DND-41 (cell line): ENCODE results near the gene BCS1L.

Experiments
- ATAC-seq: fragments of 200-7000 bp; cut with Tn5 transposase; 3 replicates; pipeline ENCODE4 v1.9.1; 2021; ENCODE audit warnings: low read depth; ENCODE audit not compliant: insufficient read depth
- DNase-seq: peaks from one replicate; pipeline ENCODE4 v3.0.0-alpha.2; 2020
- H2AFZ ChIP-seq: 2 replicates; pipeline ENCODE4 v1.6.0; 2012; ENCODE audit warnings: low read depth, low read length
- H3K27ac ChIP-seq: 2 replicates; pipeline ENCODE4 v1.5.1; 2012; ENCODE audit warnings: low read length, inconsistent platforms
- H3K27me3 ChIP-seq: fragments of 200-600 bp; sonication (generic); 2 replicates; pipeline ENCODE4 v1.6.0; 2012; ENCODE audit warnings: low read length, mild to moderate bottlenecking, inconsistent platforms; ENCODE audit not compliant: insufficient read depth, poor library complexity
- H3K36me3 ChIP-seq: 2 replicates; pipeline ENCODE4 v1.5.1; 2012; ENCODE audit warnings: low read length, inconsistent platforms; ENCODE audit not compliant: insufficient read depth
- H3K4me1 ChIP-seq: 2 replicates; pipeline ENCODE4 v1.5.1; 2012; ENCODE audit warnings: mild to moderate bottlenecking, low read length; ENCODE audit not compliant: insufficient read depth
- H3K4me2 ChIP-seq: 2 replicates; pipeline ENCODE4 v1.6.0; 2012; ENCODE audit warnings: mild to moderate bottlenecking, moderate library complexity, low read length, inconsistent platforms; ENCODE audit not compliant: insufficient read depth
- H3K4me3 ChIP-seq, 2 experiments: fragments of 200-600 bp in 1 of 2; shearing (Covaris generic) in 1 of 2; 2 replicates each; pipeline ENCODE4 v1.5.1; 2012 to 2016; ENCODE audit warnings: inconsistent platforms in 2 of 2, low read length in 2 of 2, mild to moderate bottlenecking in 2 of 2, low read depth in 1 of 2, moderate library complexity in 1 of 2
- H3K79me2 ChIP-seq: 2 replicates; pipeline ENCODE4 v1.6.0; 2012; ENCODE audit warnings: low read length, inconsistent platforms; ENCODE audit not compliant: insufficient read depth
- H3K9ac ChIP-seq: 2 replicates; pipeline ENCODE4 v1.6.0; 2012; ENCODE audit warnings: low read depth, mild to moderate bottlenecking, inconsistent platforms, low read length, moderate library complexity
- H3K9me3 ChIP-seq: 2 replicates; pipeline ENCODE4 v1.5.1; 2012; ENCODE audit warnings: low read length, moderate library complexity, mild to moderate bottlenecking, inconsistent platforms; ENCODE audit not compliant: insufficient read depth, severe bottlenecking
- H4K20me1 ChIP-seq: 2 replicates; pipeline ENCODE4 v1.6.0; 2012; ENCODE audit warnings: low read length; ENCODE audit not compliant: insufficient read depth
- CTCF ChIP-seq: IDR thresholded peaks from 2 replicates; pipeline ENCODE4 v1.5.1; 2012; ENCODE audit warnings: borderline replicate concordance, low read length, moderate library complexity, mild to moderate bottlenecking; ENCODE audit not compliant: poor library complexity, severe bottlenecking; ENCODE audit errors: extremely low read depth
- EZH2 ChIP-seq: IDR thresholded peaks from 3 replicates; pipeline ENCODE4 v1.6.1; 2012; ENCODE audit warnings: borderline replicate concordance, low read depth, mild to moderate bottlenecking, moderate library complexity, low read length, inconsistent platforms; ENCODE audit not compliant: severe bottlenecking

Gene BCS1L

DNA sequence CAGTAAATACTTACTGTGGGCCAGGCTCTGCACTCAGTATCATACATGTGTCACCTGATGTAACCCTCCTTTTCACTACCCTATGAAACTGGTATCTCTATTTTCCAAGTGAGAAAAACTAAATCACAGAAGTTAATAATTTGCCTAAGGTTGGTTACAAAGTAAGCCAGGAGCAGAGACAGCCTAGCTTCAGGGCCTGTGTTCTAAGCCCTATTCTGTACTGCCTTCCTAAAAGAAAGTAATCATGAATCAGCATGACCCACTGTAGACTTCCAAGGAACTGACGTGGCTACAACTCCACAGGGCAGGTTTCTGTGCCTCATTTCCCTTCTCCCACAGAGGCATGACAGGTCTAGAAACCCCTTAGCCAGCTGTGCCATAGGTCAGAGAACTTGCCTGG, 14.4 kb upstream of the BCS1L start:
- no peak overlapping the region for H3K27ac ChIP-seq
- no peaks in the 10 kb centered on the region for H3K27me3 ChIP-seq
- H3K4me1 ChIP-seq, result no peaks in the 10 kb centered on the region
- peaks cover 21% of the 10 kb centered on the region for H4K20me1 ChIP-seq
- DNase-seq (no peak), ATAC-seq (no peak)
- TF ChIP-seq CTCF, result no peak
- TF ChIP-seq EZH2, result no peak
- H3K4me3 ChIP-seq, result no peak overlapping the region
- no peak overlapping the region for H3K4me2 ChIP-seq
- no peaks in the 10 kb centered on the region for H3K9me3 ChIP-seq
- H3K9ac ChIP-seq, result no peak overlapping the region
- peaks cover 85% of the 10 kb centered on the region for H3K36me3 ChIP-seq
- H2AFZ ChIP-seq, result no peak overlapping the region
- peaks cover 8% of the 10 kb centered on the region for H3K79me2 ChIP-seq

GRCh38 chr2:218648088-218648786, 11.2 kb upstream of the BCS1L start:
- Histone ChIP-seq H3K36me3 (peaks cover 90% of the 10 kb centered on the region), H3K9me3 (no peaks in the 10 kb centered on the region), H3K27ac (no peak overlapping the region), H3K27me3 (no peaks in the 10 kb centered on the region), H2AFZ (no peak overlapping the region), H4K20me1 (peaks cover 30% of the 10 kb centered on the region), H3K4me1 (no peaks in the 10 kb centered on the region), H3K4me3 (no peak overlapping the region), H3K9ac (no peak overlapping the region), H3K4me2 (no peak overlapping the region), H3K79me2 (peaks cover 8% of the 10 kb centered on the region)
- TF ChIP-seq EZH2 (no peak), CTCF (peak; percentile 96)
- DNase-seq (peak; percentile 65), ATAC-seq (peak; percentile 89)

GRCh38 chr2:218648787-218649100, 10.7 kb upstream of the BCS1L start:
- Histone ChIP-seq H3K9ac (no peak overlapping the region), H3K4me3 (no peak overlapping the region), H3K4me1 (no peaks in the 10 kb centered on the region), H3K4me2 (no peak overlapping the region), H2AFZ (no peak overlapping the region), H3K27me3 (no peaks in the 10 kb centered on the region), H3K79me2 (peaks cover 8% of the 10 kb centered on the region), H3K9me3 (no peaks in the 10 kb centered on the region), H3K36me3 (peaks cover 89% of the 10 kb centered on the region), H4K20me1 (peaks cover 30% of the 10 kb centered on the region), H3K27ac (no peak overlapping the region)
- peak; percentile 30; the same call in 2 of the 3 replicates for ATAC-seq
- no peak for DNase-seq
- TF ChIP-seq CTCF (no peak), EZH2 (no peak)

GRCh38 chr2:218655751-218656150, 3.7 kb upstream of the BCS1L start:
- no peak overlapping the region for H3K9ac ChIP-seq
- no peak overlapping the region for H3K27ac ChIP-seq
- no peak overlapping the region for H3K4me3 ChIP-seq
- H3K27me3 ChIP-seq, result no peaks in the 10 kb centered on the region
- peaks cover 8% of the 10 kb centered on the region; the same call in 1 of the 2 replicates for H4K20me1 ChIP-seq
- DNase-seq (no peak), ATAC-seq (no peak)
- peaks cover 37% of the 10 kb centered on the region for H3K79me2 ChIP-seq
- no peak overlapping the region for H2AFZ ChIP-seq
- no peaks in the 10 kb centered on the region for H3K9me3 ChIP-seq
- H3K36me3 ChIP-seq, result peaks cover 69% of the 10 kb centered on the region
- H3K4me1 ChIP-seq, result peaks cover 34% of the 10 kb centered on the region
- TF ChIP-seq EZH2 (no peak), CTCF (no peak)
- H3K4me2 ChIP-seq, result no peak overlapping the region
